Gastroesophageal sphincter (tissue), 4 donors: Measurements from ENCODE around the gene ASAP2. TPM values are rescaled to one million over a fixed set of nuclear protein-coding genes. Genes with fewer than 3 reads are reported as not detected.

Source experiments
- ATAC-seq: fragments of 150-250 bp; one replicate; pipeline ENCODE4 v1.9.1; 2016; ENCODE audit warnings: mild to moderate bottlenecking, moderate library complexity
- H3K27ac ChIP-seq, 4 donors: fragments of 200-600 bp; sonication (generic) in 3 of 4; 1 replicate in 3 of 4; 2 replicates in 1 of 4; pipeline ENCODE4 v1.5.1; 2016 to 2019
- H3K27me3 ChIP-seq: fragments of 200-600 bp; sonication (generic); one replicate; pipeline ENCODE4 v1.5.1; 2019
- H3K36me3 ChIP-seq, 2 donors: fragments of 200-600 bp; sonication (generic); one replicate each; pipeline ENCODE4 v1.5.1; 2019; ENCODE audit warnings: control low read depth in 1 of 2
- H3K4me1 ChIP-seq, 3 donors: fragments of 200-600 bp; sonication (generic); 1 replicate in 2 of 3; 2 replicates in 1 of 3; pipeline ENCODE4 v1.5.1; 2016 to 2019; ENCODE audit warnings: control low read depth in 2 of 3
- H3K4me3 ChIP-seq, 2 donors: fragments of 200-600 bp; sonication (generic); one replicate each; pipeline ENCODE4 v1.5.1; 2019; ENCODE audit warnings: mild to moderate bottlenecking in 1 of 2, moderate library complexity in 1 of 2
- H3K9me3 ChIP-seq, 3 donors: fragments of 200-600 bp; sonication (generic); one replicate each; pipeline ENCODE4 v1.5.1; 2017 to 2019; ENCODE audit warnings: control low read depth in 2 of 3
- EP300 ChIP-seq: sonication (generic); formaldehyde crosslinking; IDR thresholded peaks from one replicate; pipeline ENCODE4 v1.6.1; 2017; ENCODE audit warnings: antibody characterized with exemption, mild to moderate bottlenecking
- POLR2A ChIP-seq, 2 donors: fragments of 450-650 bp; IDR thresholded peaks; one replicate each; pipeline ENCODE4 v1.6.1; 2017; ENCODE audit warnings: antibody characterized with exemption in 2 of 2, mild to moderate bottlenecking in 2 of 2, moderate library complexity in 1 of 2
- POLR2AphosphoS5 ChIP-seq: sonication (generic); formaldehyde crosslinking; IDR thresholded peaks from one replicate; pipeline ENCODE4 v1.6.1; 2017; ENCODE audit warnings: antibody characterized with exemption
- WGBS, 2 donors: methylation state at CpG; one replicate each; pipeline ENCODE4 v1.1.5; 2018; ENCODE audit warnings: low coverage in 1 of 2; 5-methylcytosine and 5-hydroxymethylcytosine counted together
- total RNA-seq, 4 donors: library from RNA; depleted of rRNA; stranded (reverse); fragments of >200 nt; gene quantifications; one replicate each; pipeline ENCODE4 v1.1.0, GENCODE V29; 2016
- TF ChIP-seq, protein P1 (sequence below), 4 experiments: fragments of 200-600 bp in 2 of 4; fragments of 450-650 bp in 2 of 4; sonication (generic) in 1 of 4; IDR thresholded peaks; one replicate each; pipeline ENCODE4 v1.5.1; 2017 to 2019; ENCODE audit warnings: antibody characterized with exemption in 4 of 4, mild to moderate bottlenecking in 2 of 4, moderate library complexity in 2 of 4

ASAP2 gene
- total RNA-seq, 4 donors from 2014 or later: 18.3 to 31.4 (median 26.2) TPM

DNA sequence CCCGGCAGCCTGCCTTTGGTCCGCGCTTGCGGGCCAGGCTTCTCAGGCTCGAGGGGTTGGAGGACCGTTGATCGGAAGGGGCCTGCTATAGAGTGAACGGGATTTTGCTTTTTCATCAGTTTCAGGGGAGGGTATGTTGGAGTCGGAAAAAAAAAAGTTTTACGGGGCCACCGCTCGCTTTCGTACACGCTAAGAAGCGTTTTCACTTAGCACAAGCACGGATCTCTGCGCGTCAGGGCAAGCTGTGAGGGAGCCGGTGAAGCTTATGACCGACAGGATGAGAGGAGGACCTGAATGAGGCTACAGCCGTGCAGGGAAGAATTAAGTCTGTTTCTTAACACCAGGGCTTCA lies 217.3 kb downstream of the ASAP2 start:
- no peak for ATAC-seq
- Histone ChIP-seq H3K36me3 (peaks cover 0 to 3% of the 10 kb centered on the region in 2 donors), H3K27ac (peak overlapping the region; percentile 30 to 96 (median 93)), H3K27me3 (no peaks in the 10 kb centered on the region), H3K9me3 (no peaks in the 10 kb centered on the region), H3K4me3 (peak overlapping the region; percentile 54 to 88), H3K4me1 (peaks cover 0 to 56% (median 26%) of the 10 kb centered on the region in 3 donors)
- WGBS, 2 donors: 0% methylated on average over 7 to 12 of the region's 21 CpGs
- TF ChIP-seq EP300: no peak
- no peak for TF ChIP-seq POLR2AphosphoS5
- TF ChIP-seq, protein P1, sequence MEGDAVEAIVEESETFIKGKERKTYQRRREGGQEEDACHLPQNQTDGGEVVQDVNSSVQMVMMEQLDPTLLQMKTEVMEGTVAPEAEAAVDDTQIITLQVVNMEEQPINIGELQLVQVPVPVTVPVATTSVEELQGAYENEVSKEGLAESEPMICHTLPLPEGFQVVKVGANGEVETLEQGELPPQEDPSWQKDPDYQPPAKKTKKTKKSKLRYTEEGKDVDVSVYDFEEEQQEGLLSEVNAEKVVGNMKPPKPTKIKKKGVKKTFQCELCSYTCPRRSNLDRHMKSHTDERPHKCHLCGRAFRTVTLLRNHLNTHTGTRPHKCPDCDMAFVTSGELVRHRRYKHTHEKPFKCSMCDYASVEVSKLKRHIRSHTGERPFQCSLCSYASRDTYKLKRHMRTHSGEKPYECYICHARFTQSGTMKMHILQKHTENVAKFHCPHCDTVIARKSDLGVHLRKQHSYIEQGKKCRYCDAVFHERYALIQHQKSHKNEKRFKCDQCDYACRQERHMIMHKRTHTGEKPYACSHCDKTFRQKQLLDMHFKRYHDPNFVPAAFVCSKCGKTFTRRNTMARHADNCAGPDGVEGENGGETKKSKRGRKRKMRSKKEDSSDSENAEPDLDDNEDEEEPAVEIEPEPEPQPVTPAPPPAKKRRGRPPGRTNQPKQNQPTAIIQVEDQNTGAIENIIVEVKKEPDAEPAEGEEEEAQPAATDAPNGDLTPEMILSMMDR (IDR thresholded peaks at IDR 0.05): no peak
- no peak for TF ChIP-seq POLR2A (IDR thresholded peaks at IDR 0.05)

DNA sequence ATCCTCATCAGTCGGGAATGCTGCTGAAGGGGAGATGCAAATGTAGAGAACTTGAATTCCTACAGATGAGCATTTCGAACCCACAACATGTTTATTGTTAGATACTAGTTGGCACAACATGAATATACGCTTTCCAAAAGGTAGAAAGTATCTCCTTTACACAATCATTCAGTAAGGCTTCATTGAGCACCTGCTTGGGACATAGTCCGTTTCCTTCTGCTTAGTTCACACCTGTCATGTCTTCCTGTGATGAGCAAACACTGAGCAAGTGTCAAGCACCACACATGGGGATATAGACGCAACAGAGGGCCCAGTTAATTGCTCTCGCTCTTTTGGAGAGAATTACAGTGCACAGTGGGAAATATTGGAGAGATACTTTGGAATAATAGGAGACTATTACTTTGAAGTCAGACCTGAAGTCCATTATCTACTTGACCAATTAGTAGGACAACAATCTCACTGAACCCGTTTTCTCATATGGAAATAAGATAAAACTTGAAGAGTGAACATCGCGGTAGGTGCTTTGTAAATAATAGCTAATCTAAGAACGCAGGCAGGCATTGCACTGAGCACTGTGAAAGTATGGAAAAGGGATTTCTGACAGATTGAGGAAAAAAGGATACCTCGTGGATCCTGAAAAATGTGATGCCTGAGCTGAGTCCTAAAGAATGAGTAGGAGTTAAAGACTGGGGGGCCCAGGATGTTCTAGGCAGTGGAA lies 218.0 kb downstream of the ASAP2 start:
- H3K4me3 ChIP-seq: peak overlapping the region in 1 of 2 donors; percentile 88
- H3K4me1 ChIP-seq: peaks cover 0 to 49% (median 26%) of the 10 kb centered on the region in 3 donors
- H3K27me3 ChIP-seq: no peaks in the 10 kb centered on the region
- ATAC-seq: no peak
- peaks cover 0 to 7% of the 10 kb centered on the region in 2 donors for H3K36me3 ChIP-seq
- TF ChIP-seq POLR2A (IDR thresholded peaks at IDR 0.05) (no peak), POLR2AphosphoS5 (no peak), EP300 (no peak)
- TF ChIP-seq, protein P1 (IDR thresholded peaks at IDR 0.05): no peak
- H3K9me3 ChIP-seq: no peaks in the 10 kb centered on the region
- H3K27ac ChIP-seq: peak overlapping the region in 1 of 4 donors; percentile 92
- WGBS, 2 donors: 53 to 62% methylated on average over 10 of the region's 11 CpGs

DNA sequence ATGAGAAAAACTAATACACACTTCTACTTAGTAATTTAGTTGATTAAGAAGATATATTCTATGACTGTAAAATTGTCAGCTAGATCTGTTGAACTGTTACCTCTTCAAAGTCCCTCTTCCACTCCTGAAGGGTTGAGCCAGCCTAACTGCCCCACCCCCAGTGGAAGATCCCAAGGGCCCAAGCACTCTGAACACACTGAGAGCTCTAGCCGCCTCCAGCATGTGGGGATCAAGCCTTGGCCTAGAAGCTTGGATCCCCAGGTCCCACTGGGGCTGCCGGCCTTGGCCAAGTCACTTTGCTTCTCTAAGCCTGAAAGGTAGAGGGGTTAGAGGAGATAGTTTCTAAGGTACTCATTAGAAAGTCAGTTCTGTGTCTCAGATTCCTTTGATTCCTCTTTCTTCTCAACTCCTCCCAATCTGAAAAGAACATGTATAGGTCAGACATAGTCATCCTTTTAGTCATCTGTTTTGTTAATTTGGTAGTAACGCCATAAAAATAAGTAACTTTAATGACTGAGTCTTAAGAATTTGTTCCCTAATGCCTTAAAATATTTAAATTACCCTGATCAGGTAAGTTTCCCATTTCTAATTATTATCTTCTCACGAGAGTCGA lies 222.5 kb downstream of the ASAP2 start:
- Histone ChIP-seq H3K27me3 (no peaks in the 10 kb centered on the region), H3K36me3 (peaks cover 0 to 52% of the 10 kb centered on the region in 2 donors), H3K9me3 (no peaks in the 10 kb centered on the region), H3K4me3 (no peak overlapping the region), H3K4me1 (peaks cover 0 to 15% (median 9%) of the 10 kb centered on the region in 3 donors), H3K27ac (no peak overlapping the region)
- 63 to 70% methylated on average over 3 to 4 of the region's 5 CpGs for WGBS, 2 donors
- TF ChIP-seq, protein P1 (IDR thresholded peaks at IDR 0.05): no peak
- ATAC-seq: no peak

DNA sequence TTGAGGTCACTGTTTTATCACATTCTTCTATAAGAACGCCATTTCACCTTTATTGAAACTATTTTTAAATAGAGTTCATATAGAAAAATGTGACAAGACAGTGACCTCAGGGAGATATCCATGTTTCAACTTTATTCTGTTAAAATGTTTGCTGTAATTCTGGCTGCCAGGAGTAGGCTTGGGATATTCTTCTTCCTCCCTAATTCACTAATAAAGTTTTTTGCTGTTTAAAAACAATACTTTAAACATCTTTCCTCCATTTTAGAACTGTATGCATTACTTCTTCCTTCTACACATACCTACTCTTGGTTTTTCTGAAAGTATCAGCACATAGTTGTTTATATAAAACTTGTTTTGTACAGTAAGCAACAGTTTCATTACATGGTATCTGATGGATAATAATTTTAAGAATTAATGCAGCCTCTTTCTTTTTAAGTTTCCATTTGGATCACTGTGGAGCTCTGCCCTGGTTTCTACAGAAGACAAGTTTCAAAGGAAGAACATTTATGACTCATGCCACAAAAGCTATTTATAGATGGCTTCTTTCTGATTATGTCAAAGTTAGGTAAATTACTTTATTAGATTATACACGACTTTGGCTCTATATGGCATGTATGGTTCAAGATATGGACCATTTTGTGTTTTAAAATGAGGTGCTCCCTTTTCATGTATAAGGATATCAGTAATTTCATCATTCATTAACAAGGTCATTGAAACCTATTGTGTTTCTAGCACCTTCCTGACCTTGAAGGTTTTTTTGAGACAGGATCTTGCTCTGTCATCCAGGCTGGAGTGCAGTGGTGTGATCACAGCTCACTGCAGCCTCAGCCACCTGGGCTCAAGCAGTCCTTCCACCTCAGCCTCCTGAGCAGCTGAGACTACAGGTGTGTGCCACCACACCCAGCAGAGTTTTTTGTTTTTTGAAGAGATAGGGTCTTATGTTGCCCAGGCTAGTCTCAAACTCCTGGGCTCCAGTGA lies 224.0 kb downstream of the ASAP2 start:
- TF ChIP-seq POLR2AphosphoS5 (no peak), EP300 (no peak), POLR2A (IDR thresholded peaks at IDR 0.05) (no peak)
- TF ChIP-seq, protein P1 (IDR thresholded peaks at IDR 0.05): no peak
- no peak overlapping the region for H3K4me3 ChIP-seq
- no peaks in the 10 kb centered on the region for H3K9me3 ChIP-seq
- H3K36me3 ChIP-seq: peaks cover 0 to 66% of the 10 kb centered on the region in 2 donors
- H3K4me1 ChIP-seq: no peaks in the 10 kb centered on the region
- no peak for ATAC-seq
- H3K27me3 ChIP-seq: no peaks in the 10 kb centered on the region
- H3K27ac ChIP-seq: no peak overlapping the region
- 56 to 67% methylated on average over 2 of the region's 2 CpGs for WGBS, 2 donors
